Measurements from ENCODE around the gene STEEP1.

Gene STEEP1

DNA sequence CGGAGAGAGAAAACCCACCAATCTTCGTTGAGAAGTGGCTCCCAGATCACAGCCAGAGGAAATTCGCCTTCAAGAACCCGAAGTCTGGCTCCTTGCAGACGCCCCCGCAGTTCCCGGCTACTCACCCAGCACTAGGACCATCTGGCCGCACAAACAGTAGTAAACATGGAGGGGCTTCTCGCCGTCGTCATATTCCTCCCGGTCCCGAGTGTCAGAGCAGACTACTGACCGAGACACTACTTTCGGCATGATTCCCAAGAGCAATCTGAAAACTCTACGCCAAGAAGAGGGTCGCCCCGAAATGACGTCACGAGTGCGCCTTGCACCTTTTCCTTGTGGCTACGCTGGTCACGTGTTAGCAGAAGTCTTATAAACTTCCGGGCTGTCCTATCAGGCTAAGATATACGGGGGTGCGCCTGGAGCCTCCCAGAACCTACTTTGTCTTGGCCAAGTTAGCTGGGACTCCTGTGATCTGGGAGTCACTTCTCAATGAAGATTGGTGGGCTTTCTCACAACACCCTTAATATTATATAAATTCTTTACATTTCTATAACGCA lies at the start of gene STEEP1:
Gene STEEP1 (minus strand): TSS at position 303 of the 557 bp plus-strand sequence. CDS start 54 bp downstream, at position 249.
- peak; percentile 86 for DNase-seq (ENCODE audit: low spot score)

- no peak for DNase-seq (ENCODE audit: low spot score)
These were observed 49.6 kb upstream of the STEEP1 start for GRCh38 chrX:119614776-119615175.

GRCh38 chrX:119607018-119607389 lies 41.8 kb upstream of the STEEP1 start:
- no peak for DNase-seq (ENCODE audit: low spot score)

GRCh38 chrX:119606280-119607017 lies 41.2 kb upstream of the STEEP1 start, which contains the start of gene NKRF:
NKRF (minus strand) TSS chrX:119606424.
- peak; percentile 80 for DNase-seq (ENCODE audit: low spot score)

- peak; percentile 50 for DNase-seq (ENCODE audit: low spot score)
These were observed 40.5 kb upstream of the STEEP1 start for GRCh38 chrX:119605464-119606279.

GRCh38 chrX:119604766-119605463 lies 39.7 kb upstream of the STEEP1 start:
- no peak for DNase-seq (ENCODE audit: low spot score)

- DNase-seq (ENCODE audit: low spot score): no peak
These were observed 37.6 kb upstream of the STEEP1 start for GRCh38 chrX:119602701-119603255.

GRCh38 chrX:119589810-119590209 lies 24.6 kb upstream of the STEEP1 start:
- no peak for DNase-seq (ENCODE audit: low spot score)

DNA sequence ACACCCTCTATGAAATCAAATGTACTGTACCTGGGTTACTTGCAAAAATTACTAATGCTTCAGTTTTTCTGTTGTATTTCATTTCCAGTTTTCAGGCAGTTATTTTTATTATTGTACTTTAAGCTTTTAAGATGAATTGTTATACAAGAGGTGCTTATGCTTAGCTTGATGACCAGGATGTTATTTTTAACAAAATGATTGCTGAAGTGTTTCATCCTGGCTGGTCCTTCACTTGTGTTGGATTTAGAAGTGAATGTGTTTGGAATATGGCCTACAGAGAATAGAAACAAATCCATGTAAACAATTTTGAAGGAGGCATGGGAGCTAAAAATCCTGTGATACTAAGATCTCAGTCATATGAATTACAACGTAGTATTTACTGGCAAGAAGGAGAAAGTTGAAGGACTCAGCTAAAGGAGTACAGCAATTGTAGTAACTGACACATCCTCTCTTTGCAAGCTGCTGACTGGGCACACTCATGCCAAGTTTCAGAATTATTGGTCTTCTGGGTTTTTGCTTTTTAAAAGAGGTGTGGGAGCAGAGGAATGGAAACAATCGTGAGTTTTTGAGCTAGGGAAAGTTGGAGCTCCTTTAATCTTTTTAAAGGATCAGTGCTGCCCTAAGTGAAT lies 18.3 kb upstream of the STEEP1 start:
- DNase-seq (ENCODE audit: low spot score): no peak

DNA sequence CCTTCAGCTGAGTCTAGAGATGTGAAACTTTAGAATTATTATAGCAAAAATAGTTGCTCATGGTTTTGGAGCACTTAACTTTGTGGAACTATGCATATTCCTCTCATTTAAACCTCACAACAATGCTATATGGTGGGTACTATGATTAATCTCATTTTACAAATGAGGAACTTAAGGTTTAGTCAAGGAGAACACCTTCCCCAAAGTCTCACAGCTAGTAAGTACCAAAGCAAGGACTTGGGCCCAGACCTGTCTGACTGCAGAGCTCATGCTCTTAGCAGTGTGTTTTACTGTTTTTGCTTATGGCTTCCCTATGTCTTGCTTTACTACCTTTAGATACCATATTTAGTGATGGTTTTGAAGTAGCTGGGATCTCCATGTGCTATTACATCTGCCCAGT lies 14.2 kb upstream of the STEEP1 start:
- DNase-seq (ENCODE audit: low spot score): no peak

GRCh38 chrX:119574394-119575266 lies 9.4 kb upstream of the STEEP1 start, which contains the start of gene UBE2A:
UBE2A (plus strand) TSS chrX:119574563; CDS start chrX:119574712, 149 bp downstream.
- peak; percentile 91 for DNase-seq (ENCODE audit: low spot score)

GRCh38 chrX:119573840-119574393 lies 8.7 kb upstream of the STEEP1 start:
- DNase-seq (ENCODE audit: low spot score): peak; percentile 20

DNA sequence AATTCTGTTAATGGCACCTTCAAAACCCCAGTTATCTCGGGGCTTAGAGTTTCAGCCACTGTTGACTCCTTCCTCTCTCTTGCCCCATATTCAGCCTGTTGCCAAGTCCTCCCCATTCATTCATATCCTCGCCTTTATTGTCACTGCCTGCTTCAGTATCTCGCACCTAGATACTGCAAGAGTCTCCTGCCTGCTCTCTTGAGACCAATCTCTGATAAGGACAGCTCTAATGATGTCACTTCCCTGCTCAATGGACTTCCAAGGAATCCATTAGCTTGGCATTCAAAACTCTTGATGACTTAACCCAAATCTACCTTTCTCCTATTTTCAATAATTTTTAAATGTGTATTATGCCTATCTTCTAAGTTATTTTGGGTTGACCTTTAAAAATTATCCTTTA lies 8.0 kb upstream of the STEEP1 start:
- DNase-seq (ENCODE audit: low spot score): no peak

GRCh38 chrX:119570351-119570835 lies 5.2 kb upstream of the STEEP1 start:
- DNase-seq (ENCODE audit: low spot score): no peak

GRCh38 chrX:119552508-119552907 lies 12.7 kb downstream of the STEEP1 start:
- no peak for DNase-seq (ENCODE audit: low spot score)

- no peak for DNase-seq (ENCODE audit: low spot score)
These were observed 15.7 kb downstream of the STEEP1 start for GRCh38 chrX:119549327-119550016.

DNA sequence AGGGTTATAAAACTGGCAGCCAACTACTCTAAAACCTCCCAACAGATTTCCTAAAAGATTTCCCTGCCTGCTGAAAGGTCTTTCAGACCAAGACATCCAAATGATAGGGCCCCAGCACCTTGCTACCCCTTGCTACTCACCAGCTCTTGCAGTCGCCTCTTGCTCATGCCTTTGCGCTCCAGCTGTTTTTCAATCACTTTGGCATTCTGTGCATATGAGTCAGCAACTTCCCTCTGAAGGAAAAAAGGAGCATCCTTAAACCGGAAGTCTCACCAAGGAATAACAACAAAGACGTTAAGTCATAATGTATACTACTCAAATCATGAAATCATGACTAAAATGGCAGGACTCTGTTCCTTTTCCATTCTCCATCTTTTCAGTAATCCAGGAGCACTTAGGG lies 24.0 kb downstream of the STEEP1 start:
- DNase-seq (ENCODE audit: low spot score): peak; percentile 6

DNA sequence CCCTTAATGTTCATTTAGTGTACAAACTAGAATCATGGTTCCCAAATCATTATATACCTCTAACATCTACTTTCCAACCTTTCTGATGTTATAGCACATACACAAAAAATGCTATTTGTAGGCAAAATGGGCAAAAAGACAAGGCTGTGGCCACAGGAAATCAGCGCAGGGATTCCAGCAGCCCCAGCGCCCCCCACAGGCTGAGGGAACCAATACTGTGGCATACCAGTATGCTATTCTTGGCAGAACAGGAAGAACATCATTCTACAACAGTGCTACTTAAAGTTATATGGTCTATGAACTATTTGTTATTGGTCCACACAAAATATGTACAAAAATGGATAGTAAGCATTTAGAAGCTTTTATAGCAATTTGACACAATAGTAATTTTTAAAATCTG lies 25.3 kb downstream of the STEEP1 start:
- peak; percentile 17 for DNase-seq (ENCODE audit: low spot score)

DNA sequence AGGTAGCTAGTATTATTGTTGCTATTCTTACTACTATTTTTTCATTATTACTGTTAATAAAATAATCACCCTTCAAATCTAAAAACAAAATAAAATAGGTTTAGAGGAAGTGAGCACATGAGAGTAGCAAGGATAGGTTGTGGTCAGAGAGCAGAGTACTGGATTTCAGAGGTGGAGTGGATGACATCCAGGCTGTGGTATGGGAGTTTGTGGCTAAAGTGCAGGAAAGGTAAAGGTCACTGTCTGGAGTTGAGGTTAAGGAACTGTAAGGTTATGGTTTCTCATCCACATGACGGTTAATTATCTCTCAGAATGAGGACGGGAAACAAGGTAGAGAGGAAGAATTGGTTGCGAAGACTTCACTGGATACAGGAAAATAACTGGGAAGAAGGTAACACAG lies 27.7 kb downstream of the STEEP1 start:
- DNase-seq (ENCODE audit: low spot score): no peak
